Erythroblast (primary cell): ENCODE measurements around the gene ABCA7.

Experiments used
- DNase-seq, 2 experiments: peaks; one replicate each; lab custom pipeline; 2025; lab: John Stamatoyannopoulos, UW
- GATA1 ChIP-seq: IDR thresholded peaks from 2 replicates; pipeline ENCODE4 v1.6.1; 2011; ENCODE audit warnings: low read depth, mild to moderate bottlenecking, control low read depth, low read length, moderate library complexity
- POLR2A ChIP-seq: IDR thresholded peaks from 2 replicates; pipeline ENCODE4 v1.6.1; 2011; ENCODE audit warnings: mild to moderate bottlenecking, low read length

The ABCA7 gene

GRCh38 chr19:996051-996838, 43.7 kb upstream of the ABCA7 start:
- peak; percentile 56 to 72 for DNase-seq
- TF ChIP-seq POLR2A (no peak), GATA1 (no peak)

- TF ChIP-seq GATA1 (no peak), POLR2A (no peak)
- no peak for DNase-seq
Measured at GRCh38 chr19:998064-998463, 41.8 kb upstream of the ABCA7 start.

DNA sequence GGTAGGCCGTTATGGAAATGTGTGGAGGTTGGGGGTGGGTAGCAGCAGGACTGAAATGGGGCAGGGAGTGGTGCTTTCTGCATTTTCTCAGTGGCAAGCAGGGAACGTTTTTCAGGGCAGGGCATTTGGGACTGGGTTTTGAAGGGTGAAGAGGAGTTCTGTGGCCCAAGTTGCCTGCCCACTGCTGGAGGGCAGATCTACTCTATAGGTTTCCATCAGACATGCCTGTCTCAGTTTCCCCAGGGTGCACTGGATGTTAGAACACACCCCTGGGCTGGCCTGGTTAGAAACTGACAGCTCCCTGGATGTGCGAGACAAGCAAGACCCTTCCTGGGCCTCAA, 40.6 kb upstream of the ABCA7 start:
- DNase-seq = no peak
- TF ChIP-seq POLR2A (no peak), GATA1 (no peak)

- no peak for TF ChIP-seq GATA1
- no peak for TF ChIP-seq POLR2A
- DNase-seq = peak; percentile 71 to 79
Measured at GRCh38 chr19:1000095-1000494, 39.8 kb upstream of the ABCA7 start, which contains the start of gene GRIN3B. TSS of gene GRIN3B (plus strand) at chr19:1000419. CDS start at chr19:1000438, 19 bp downstream.

DNA sequence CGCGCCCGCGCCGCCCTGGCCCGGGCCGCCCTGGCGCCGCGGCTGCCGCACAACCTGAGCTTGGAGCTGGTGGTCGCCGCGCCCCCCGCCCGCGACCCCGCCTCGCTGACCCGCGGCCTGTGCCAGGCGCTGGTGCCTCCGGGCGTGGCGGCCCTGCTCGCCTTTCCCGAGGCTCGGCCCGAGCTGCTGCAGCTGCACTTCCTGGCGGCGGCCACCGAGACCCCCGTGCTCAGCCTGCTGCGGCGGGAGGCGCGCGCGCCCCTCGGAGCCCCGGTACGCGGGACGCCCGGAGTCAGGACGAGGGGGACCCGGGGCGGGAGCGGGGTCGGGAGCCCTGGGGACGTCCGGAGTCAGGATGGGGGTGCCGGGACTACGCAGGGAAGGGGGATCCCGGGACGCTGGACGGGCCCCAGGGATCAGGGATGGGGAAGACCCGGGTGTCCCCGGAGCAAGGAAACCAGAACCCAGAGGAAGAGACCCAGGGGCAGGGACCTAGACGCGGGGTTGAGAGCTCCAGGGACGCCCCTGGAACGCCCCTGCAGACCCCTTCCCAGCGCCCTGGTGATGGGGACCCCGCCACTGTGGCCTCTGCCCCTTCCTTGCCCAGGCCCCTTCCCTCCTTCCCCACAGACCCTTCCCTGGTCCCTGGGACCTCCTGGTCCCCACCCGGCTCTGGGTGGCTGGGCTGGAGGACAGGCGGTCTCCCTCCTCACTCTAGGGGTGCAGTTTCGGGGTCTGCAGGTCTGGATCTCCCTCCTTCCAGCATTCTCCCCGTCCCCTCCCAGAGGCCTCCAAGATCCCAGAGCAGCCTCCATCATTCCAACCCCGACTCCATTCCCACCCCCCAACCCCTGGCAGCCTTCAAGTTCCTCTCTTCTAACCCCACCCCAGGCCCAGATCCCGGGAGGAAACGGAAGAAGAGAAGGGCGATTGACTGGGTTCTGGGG, 39.0 kb upstream of the ABCA7 start:
- TF ChIP-seq GATA1 (no peak), POLR2A (no peak)
- no peak for DNase-seq

GRCh38 chr19:1001538-1002166, 38.3 kb upstream of the ABCA7 start:
- TF ChIP-seq GATA1 (no peak), POLR2A (no peak)
- DNase-seq = peak; percentile 54 to 78

DNA sequence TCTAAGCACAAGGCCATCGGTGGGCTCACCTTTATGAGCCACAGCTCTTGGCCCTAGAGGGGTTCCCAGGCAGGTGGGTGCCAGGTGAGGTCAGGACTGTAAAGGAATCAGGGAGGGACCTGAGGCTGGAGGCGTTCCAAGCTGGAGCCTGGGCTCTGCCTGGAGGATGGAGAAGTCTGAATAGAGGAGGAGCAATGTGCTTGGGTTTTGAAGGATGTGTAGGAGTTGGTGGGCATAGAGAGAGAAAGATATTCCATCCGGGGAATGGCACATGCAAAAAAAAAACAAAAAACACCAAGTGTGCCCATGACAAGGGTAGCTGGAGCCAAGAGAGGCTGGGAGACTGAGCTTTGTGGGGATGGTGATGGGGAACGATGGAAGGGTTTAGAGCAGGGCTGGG, 37.3 kb upstream of the ABCA7 start:
- no peak for TF ChIP-seq POLR2A
- DNase-seq = no peak

GRCh38 chr19:1003283-1003682, 36.6 kb upstream of the ABCA7 start:
- TF ChIP-seq POLR2A (no peak), GATA1 (no peak)
- DNase-seq = no peak

GRCh38 chr19:1004204-1004802, 35.6 kb upstream of the ABCA7 start:
- no peak for TF ChIP-seq POLR2A
- TF ChIP-seq GATA1 = no peak
- DNase-seq = no peak

DNA sequence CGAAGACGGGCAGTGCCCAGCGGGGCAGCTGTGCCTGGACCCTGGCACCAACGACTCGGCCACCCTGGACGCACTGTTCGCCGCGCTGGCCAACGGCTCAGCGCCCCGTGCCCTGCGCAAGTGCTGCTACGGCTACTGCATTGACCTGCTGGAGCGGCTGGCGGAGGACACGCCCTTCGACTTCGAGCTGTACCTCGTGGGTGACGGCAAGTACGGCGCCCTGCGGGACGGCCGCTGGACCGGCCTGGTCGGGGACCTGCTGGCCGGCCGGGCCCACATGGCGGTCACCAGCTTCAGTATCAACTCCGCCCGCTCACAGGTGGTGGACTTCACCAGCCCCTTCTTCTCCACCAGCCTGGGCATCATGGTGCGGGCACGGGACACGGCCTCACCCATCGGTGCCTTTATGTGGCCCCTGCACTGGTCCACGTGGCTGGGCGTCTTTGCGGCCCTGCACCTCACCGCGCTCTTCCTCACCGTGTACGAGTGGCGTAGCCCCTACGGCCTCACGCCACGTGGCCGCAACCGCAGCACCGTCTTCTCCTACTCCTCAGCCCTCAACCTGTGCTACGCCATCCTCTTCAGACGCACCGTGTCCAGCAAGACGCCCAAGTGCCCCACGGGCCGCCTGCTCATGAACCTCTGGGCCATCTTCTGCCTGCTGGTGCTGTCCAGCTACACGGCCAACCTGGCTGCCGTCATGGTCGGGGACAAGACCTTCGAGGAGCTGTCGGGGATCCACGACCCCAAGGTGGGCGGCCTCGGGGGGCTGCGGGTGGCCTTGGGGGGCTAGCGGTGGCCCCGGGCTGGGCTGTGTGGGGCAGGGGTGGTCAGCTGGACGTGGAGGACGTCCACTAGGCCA, 34.9 kb upstream of the ABCA7 start:
- TF ChIP-seq POLR2A = no peak
- DNase-seq = no peak

- TF ChIP-seq POLR2A (no peak), GATA1 (no peak)
- no peak for DNase-seq
Measured at GRCh38 chr19:1006711-1007398, 33.1 kb upstream of the ABCA7 start.

GRCh38 chr19:1007399-1008251, 32.3 kb upstream of the ABCA7 start:
- no peak for DNase-seq
- no peak for TF ChIP-seq GATA1
- no peak for TF ChIP-seq POLR2A
